HepG2 (cell line): Measurements from ENCODE around the gene PSMD10. TPM values are rescaled to one million over a fixed set of nuclear protein-coding genes. Genes with fewer than 3 reads are reported as not detected.

Experiments used
- ATAC-seq: fragments of 200-7000 bp; cut with Tn5 transposase; 3 replicates; pipeline ENCODE4 v1.9.1; 2020; ENCODE audit warnings: mild to moderate bottlenecking, moderate library complexity
- BruUV-seq: library from RNA; stranded (reverse); fragments of 400-500 nt; replicated peaks from 2 replicates; lab custom pipeline; 2021; lab: Mats Ljungman, UMichigan
- CTCF ChIA-PET: fragments of 300-600 bp; formaldehyde crosslinking; extraction: SDS; loops from one replicate; lab custom pipeline; 2021; ENCODE audit warnings: low total read pairs, inconsistent platforms, low intra/inter-chr PET ratio; lab: Yijun Ruan, JAX
- POLR2A ChIA-PET: fragments of 350-600 bp; sonication (Branson Sonifier 250); formaldehyde crosslinking; loops from one replicate; lab custom pipeline; 2020; ENCODE audit warnings: antibody characterized with exemption, inconsistent platforms; lab: Yijun Ruan, JAX
- DNase-seq: peaks from one replicate; pipeline ENCODE4 v3.0.0-alpha.2; 2015; ENCODE audit warnings: low spot score
- FAIRE-seq: peaks from 3 replicates; lab custom pipeline; 2011; peaks lifted over from hg19 to GRCh38; lab: Jason Lieb, UNC
- H2AFZ ChIP-seq: one replicate; pipeline ENCODE4 v1.6.1; 2011; ENCODE audit warnings: low read length, inconsistent platforms
- H3K27ac ChIP-seq: fragments of 300-600 bp; 3 replicates; pipeline ENCODE4 v1.8.0; 2011; ENCODE audit warnings: mixed run types, mild to moderate bottlenecking, mixed read lengths, low read length, inconsistent platforms; ENCODE audit not compliant: insufficient read depth; ENCODE audit errors: extremely low read length
- H3K27me3 ChIP-seq, 2 experiments: fragments of 200-600 bp in 1 of 2; 2 replicates in 1 of 2; 3 replicates in 1 of 2; pipeline versions ENCODE4 v1.6.0 to v1.8.0; 2011; ENCODE audit warnings: low read length in 2 of 2, mild to moderate bottlenecking in 2 of 2, moderate library complexity in 2 of 2, inconsistent platforms in 1 of 2; ENCODE audit not compliant: insufficient read depth in 2 of 2, control insufficient read depth in 1 of 2
- H3K36me3 ChIP-seq, 2 experiments: fragments of 200-600 bp in 1 of 2; replicated peaks in 1 of 2; 2 replicates in 1 of 2; 3 replicates in 1 of 2; pipeline versions ENCODE4 v1.5.1 to v1.8.0; 2011; ENCODE audit warnings: low read length in 2 of 2, inconsistent platforms in 1 of 2; ENCODE audit not compliant: insufficient read depth in 2 of 2, control insufficient read depth in 1 of 2
- H3K4me1 ChIP-seq: 2 replicates; pipeline ENCODE4 v1.5.1; 2012; ENCODE audit warnings: low read length, inconsistent platforms; ENCODE audit not compliant: insufficient read depth
- H3K4me2 ChIP-seq: 2 replicates; pipeline ENCODE4 v1.6.0; 2011; ENCODE audit warnings: low read depth, low read length, inconsistent platforms
- H3K4me3 ChIP-seq, 3 experiments: fragments of 200-600 bp in 1 of 3; sonication (generic), shearing (Covaris generic) in 1 of 3; replicated peaks in 1 of 3; 2 replicates each; pipeline ENCODE4 v1.5.1; 2011 to 2016; ENCODE audit warnings: low read length in 3 of 3, inconsistent platforms in 2 of 3, low read depth in 2 of 3, mild to moderate bottlenecking in 2 of 3, control low read depth in 1 of 3, mixed read lengths in 1 of 3; ENCODE audit not compliant: insufficient read depth in 1 of 3
- H3K79me2 ChIP-seq: one replicate; pipeline ENCODE4 v1.6.1; 2011; ENCODE audit warnings: low read length, inconsistent platforms; ENCODE audit not compliant: insufficient read depth
- H3K9ac ChIP-seq: 2 replicates; pipeline ENCODE4 v1.6.0; 2011; ENCODE audit warnings: mild to moderate bottlenecking, low read depth, low read length, inconsistent platforms; ENCODE audit not compliant: insufficient read depth
- H3K9me3 ChIP-seq: 2 replicates; pipeline ENCODE4 v1.5.1; 2012; ENCODE audit warnings: mild to moderate bottlenecking, low read length
- H4K20me1 ChIP-seq: 2 replicates; pipeline ENCODE4 v1.6.0; 2011; ENCODE audit warnings: inconsistent platforms, mild to moderate bottlenecking, low read length, moderate library complexity; ENCODE audit not compliant: insufficient read depth
- CCAR2 ChIP-seq: fragments of 200-400 bp; formaldehyde crosslinking; optimal IDR thresholded peaks from 2 replicates; pipeline ENCODE3; 2018; ENCODE audit warnings: low read depth, mild to moderate bottlenecking, low read length, moderate library complexity
- PHF21A ChIP-seq: sonication (generic); formaldehyde crosslinking; IDR thresholded peaks from 2 replicates; pipeline ENCODE4 v1.5.0; 2020; ENCODE audit warnings: mild to moderate bottlenecking, missing genetic modification reagents
- PLRG1 ChIP-seq: fragments of 450-650 bp; conservative IDR thresholded peaks from 2 replicates; pipeline ENCODE4 v1.6.1; 2016
- ZFP82 ChIP-seq: sonication (generic); formaldehyde crosslinking; IDR thresholded peaks from 2 replicates; pipeline ENCODE4 v1.5.1; 2020; ENCODE audit warnings: mild to moderate bottlenecking, missing genetic modification reagents, borderline replicate concordance
- ZNF10 ChIP-seq: sonication (generic); formaldehyde crosslinking; IDR thresholded peaks from 2 replicates; pipeline ENCODE4 v1.4.0; 2020; ENCODE audit warnings: mild to moderate bottlenecking, low read depth, missing genetic modification reagents, borderline replicate concordance
- ZNF17 ChIP-seq: sonication (generic); formaldehyde crosslinking; IDR thresholded peaks from 2 replicates; pipeline ENCODE4 v1.5.0; 2020; ENCODE audit warnings: mild to moderate bottlenecking, missing genetic modification reagents
- ZNF24 ChIP-seq: fragments of 450-650 bp; IDR thresholded peaks from 2 replicates; pipeline ENCODE4 v1.6.1; 2017; ENCODE audit warnings: antibody characterized with exemption, mild to moderate bottlenecking
- ZNF337 ChIP-seq: sonication (generic); formaldehyde crosslinking; IDR thresholded peaks from 2 replicates; pipeline ENCODE4 v1.5.1; 2020; ENCODE audit warnings: missing genetic modification reagents, low read depth, mild to moderate bottlenecking, borderline replicate concordance
- ZNF510 ChIP-seq: sonication (generic); formaldehyde crosslinking; IDR thresholded peaks from 2 replicates; pipeline ENCODE4 v1.4.0; 2020; ENCODE audit warnings: low read depth, mild to moderate bottlenecking, missing genetic modification reagents
- ZNF543 ChIP-seq: sonication (generic); formaldehyde crosslinking; IDR thresholded peaks from 2 replicates; pipeline ENCODE4 v1.4.0; 2020; ENCODE audit warnings: mild to moderate bottlenecking, missing genetic modification reagents
- ZNF557 ChIP-seq: sonication (generic); formaldehyde crosslinking; IDR thresholded peaks from 2 replicates; pipeline ENCODE4 v1.4.0; 2020; ENCODE audit warnings: missing genetic modification reagents
- ZNF703 ChIP-seq: sonication (generic); formaldehyde crosslinking; IDR thresholded peaks from 2 replicates; pipeline ENCODE4 v1.5.1; 2020; ENCODE audit warnings: missing genetic modification reagents, mild to moderate bottlenecking, moderate library complexity, borderline replicate concordance
- ZNF720 ChIP-seq: sonication (generic); formaldehyde crosslinking; IDR thresholded peaks from 2 replicates; pipeline ENCODE4 v1.4.0; 2020; ENCODE audit warnings: missing genetic modification reagents
- WGBS: methylation state at CpG from one replicate; pipeline ENCODE4 v1.1.6; 2017; ENCODE audit warnings: low lambda C conversion rate; 5-methylcytosine and 5-hydroxymethylcytosine counted together
- in situ Hi-C: cut with HindIII; loops from 2 replicates; pipeline ENCODE4 v1.10.0; 2017; ENCODE audit warnings: low pct_unique_long_range_greater_than_20kb; ENCODE audit not compliant: extremely low pct_ligation_motif_present
- intact Hi-C: fragments of 100-400 bp; cut with micrococcal nuclease; formaldehyde crosslinking; loops from one replicate; pipeline ENCODE4 v1.10.0; 2022; ENCODE audit not compliant: unreplicated experiment
- polyA plus RNA-seq, 8 experiments: library from polyadenylated mRNA; depleted of rRNA in 3 of 8; stranded (reverse) in 7 of 8; unstranded in 1 of 8; fragments of >200 nt; fragmentation: Illumina TruSeq in 4 of 8; extraction: Trizol in 4 of 8; gene quantifications; 2 replicates each; pipeline versions ENCODE4 v1.2.1 to v1.2.3, GENCODE V29; 2011 to 2016; ENCODE audit warnings: low read depth in 4 of 8, missing spikeins in 1 of 8, mixed read lengths in 1 of 8; ENCODE audit not compliant: insufficient read depth in 1 of 8
- total RNA-seq, 5 experiments: library from RNA; depleted of rRNA; stranded (reverse); fragments of >200 nt; fragmentation: Illumina TruSeq; extraction: Trizol; gene quantifications; 2 replicates each; pipeline ENCODE4 v1.2.3, GENCODE V29; 2016; ENCODE audit warnings: low read depth in 1 of 5
- TF ChIP-seq, protein P1 (sequence below): sonication (generic); formaldehyde crosslinking; IDR thresholded peaks from 2 replicates; pipeline ENCODE4 v1.4.0; 2020; ENCODE audit warnings: missing genetic modification reagents, borderline replicate concordance

The PSMD10 gene
- total and polyA plus RNA-seq, 2 of the 13 experiments (the other 11 are each of a cell fraction or from before 2014, with no cell fraction given) = 56.4 to 65.3 TPM

DNA sequence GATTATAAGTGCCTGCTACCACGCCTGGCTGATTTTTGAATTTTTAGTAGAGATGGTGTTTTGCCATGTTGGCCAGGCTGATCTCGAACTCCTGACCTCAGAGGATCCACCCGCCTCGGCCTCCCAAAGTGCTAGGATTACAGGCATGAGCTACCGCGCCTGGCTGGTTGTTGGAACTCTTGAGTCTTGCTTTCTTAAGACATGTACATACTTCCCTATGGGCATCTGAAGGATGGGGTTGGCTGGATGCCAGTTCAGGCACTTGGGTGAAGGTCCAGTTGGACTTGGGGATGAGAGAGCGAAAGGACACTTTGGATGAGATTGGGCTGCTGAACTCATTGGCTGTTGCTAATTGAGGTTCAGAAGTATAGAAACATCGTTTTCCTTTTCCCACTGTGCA, 40.7 kb upstream of the PSMD10 start:
- H3K4me1 ChIP-seq = no peaks in the 10 kb centered on the region
- in situ Hi-C loops (no loop called here), intact Hi-C loops (no loop called here)
- no peak overlapping the region for H2AFZ ChIP-seq
- no peak overlapping the region for H3K4me3 ChIP-seq
- no peaks in the 10 kb centered on the region for H3K9me3 ChIP-seq
- CTCF ChIA-PET = no interaction called here
- no peak overlapping the region for H3K27ac ChIP-seq
- H3K9ac ChIP-seq = no peak overlapping the region
- no peaks in the 10 kb centered on the region for H3K27me3 ChIP-seq
- H3K4me2 ChIP-seq = no peak overlapping the region
- no peaks in the 10 kb centered on the region for H3K79me2 ChIP-seq
- H4K20me1 ChIP-seq = no peaks in the 10 kb centered on the region
- FAIRE-seq (no peak), DNase-seq (no peak), ATAC-seq (no peak)
- H3K36me3 ChIP-seq = no peaks in the 10 kb centered on the region
- 93% methylated on average over 8 of the region's 8 CpGs for WGBS
- POLR2A ChIA-PET = no interaction called here
- TF ChIP-seq ZNF337 (CRISPR knock-in tag) = no peak
- no peak for TF ChIP-seq CCAR2
- TF ChIP-seq ZNF557 (CRISPR knock-in tag) = no peak
- TF ChIP-seq, protein P1, sequence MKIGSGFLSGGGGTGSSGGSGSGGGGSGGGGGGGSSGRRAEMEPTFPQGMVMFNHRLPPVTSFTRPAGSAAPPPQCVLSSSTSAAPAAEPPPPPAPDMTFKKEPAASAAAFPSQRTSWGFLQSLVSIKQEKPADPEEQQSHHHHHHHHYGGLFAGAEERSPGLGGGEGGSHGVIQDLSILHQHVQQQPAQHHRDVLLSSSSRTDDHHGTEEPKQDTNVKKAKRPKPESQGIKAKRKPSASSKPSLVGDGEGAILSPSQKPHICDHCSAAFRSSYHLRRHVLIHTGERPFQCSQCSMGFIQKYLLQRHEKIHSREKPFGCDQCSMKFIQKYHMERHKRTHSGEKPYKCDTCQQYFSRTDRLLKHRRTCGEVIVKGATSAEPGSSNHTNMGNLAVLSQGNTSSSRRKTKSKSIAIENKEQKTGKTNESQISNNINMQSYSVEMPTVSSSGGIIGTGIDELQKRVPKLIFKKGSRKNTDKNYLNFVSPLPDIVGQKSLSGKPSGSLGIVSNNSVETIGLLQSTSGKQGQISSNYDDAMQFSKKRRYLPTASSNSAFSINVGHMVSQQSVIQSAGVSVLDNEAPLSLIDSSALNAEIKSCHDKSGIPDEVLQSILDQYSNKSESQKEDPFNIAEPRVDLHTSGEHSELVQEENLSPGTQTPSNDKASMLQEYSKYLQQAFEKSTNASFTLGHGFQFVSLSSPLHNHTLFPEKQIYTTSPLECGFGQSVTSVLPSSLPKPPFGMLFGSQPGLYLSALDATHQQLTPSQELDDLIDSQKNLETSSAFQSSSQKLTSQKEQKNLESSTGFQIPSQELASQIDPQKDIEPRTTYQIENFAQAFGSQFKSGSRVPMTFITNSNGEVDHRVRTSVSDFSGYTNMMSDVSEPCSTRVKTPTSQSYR = no peak
- no peak for TF ChIP-seq ZNF720
- no peak for TF ChIP-seq PHF21A
- no peak for TF ChIP-seq PLRG1
- no peak for TF ChIP-seq ZNF24
- TF ChIP-seq ZNF10 (CRISPR knock-in tag) = no peak
- TF ChIP-seq ZNF510 = no peak
- no peak for TF ChIP-seq ZNF543
- no peak for TF ChIP-seq ZNF703
- no peak for TF ChIP-seq ZNF17
- TF ChIP-seq ZFP82 = no peak
- BruUV-seq = no TSS peak
